Measurements from ENCODE around the gene XRCC6.

The XRCC6 gene

DNA sequence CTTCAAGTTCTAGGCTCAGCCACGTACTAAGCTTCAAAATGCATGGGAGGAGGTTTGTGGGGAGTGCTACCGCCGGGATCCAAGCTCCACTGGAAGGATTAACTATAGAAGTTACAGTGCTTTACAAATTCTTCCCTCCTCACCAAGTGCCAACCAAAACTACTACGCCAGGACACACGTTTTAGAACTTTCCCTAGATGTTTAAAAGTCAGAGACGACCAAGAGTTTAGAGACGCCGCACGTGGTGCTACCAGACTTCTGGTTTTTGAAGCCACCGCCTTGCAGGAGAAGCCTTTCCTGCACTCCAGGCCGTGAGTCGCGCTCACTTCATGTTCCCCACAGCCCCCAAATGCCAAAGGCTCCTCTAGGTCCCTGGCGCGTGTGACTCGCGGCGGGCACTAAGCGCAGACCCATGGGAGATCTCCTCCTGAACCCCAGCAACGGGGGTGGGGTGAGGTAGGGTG is 66.8 kb downstream of the XRCC6 start:
- Mint-ChIP-seq H3K4me1 (peaks cover 17% of the 10 kb centered on the region), H3K4me3 (peak overlapping the region; percentile 90), H3K27me3 (ENCODE audit: low read depth, poor library complexity) (peaks cover 4% of the 10 kb centered on the region), H3K27ac (peak overlapping the region; percentile 99), H3K36me3 (ENCODE audit: low read depth) (no peaks in the 10 kb centered on the region), H3K9me3 (no peaks in the 10 kb centered on the region)
- TF ChIP-seq, protein P1, sequence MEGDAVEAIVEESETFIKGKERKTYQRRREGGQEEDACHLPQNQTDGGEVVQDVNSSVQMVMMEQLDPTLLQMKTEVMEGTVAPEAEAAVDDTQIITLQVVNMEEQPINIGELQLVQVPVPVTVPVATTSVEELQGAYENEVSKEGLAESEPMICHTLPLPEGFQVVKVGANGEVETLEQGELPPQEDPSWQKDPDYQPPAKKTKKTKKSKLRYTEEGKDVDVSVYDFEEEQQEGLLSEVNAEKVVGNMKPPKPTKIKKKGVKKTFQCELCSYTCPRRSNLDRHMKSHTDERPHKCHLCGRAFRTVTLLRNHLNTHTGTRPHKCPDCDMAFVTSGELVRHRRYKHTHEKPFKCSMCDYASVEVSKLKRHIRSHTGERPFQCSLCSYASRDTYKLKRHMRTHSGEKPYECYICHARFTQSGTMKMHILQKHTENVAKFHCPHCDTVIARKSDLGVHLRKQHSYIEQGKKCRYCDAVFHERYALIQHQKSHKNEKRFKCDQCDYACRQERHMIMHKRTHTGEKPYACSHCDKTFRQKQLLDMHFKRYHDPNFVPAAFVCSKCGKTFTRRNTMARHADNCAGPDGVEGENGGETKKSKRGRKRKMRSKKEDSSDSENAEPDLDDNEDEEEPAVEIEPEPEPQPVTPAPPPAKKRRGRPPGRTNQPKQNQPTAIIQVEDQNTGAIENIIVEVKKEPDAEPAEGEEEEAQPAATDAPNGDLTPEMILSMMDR (IDR thresholded peaks at IDR 0.05), result no peak
- DNase-seq, result peak; percentile 42

DNA sequence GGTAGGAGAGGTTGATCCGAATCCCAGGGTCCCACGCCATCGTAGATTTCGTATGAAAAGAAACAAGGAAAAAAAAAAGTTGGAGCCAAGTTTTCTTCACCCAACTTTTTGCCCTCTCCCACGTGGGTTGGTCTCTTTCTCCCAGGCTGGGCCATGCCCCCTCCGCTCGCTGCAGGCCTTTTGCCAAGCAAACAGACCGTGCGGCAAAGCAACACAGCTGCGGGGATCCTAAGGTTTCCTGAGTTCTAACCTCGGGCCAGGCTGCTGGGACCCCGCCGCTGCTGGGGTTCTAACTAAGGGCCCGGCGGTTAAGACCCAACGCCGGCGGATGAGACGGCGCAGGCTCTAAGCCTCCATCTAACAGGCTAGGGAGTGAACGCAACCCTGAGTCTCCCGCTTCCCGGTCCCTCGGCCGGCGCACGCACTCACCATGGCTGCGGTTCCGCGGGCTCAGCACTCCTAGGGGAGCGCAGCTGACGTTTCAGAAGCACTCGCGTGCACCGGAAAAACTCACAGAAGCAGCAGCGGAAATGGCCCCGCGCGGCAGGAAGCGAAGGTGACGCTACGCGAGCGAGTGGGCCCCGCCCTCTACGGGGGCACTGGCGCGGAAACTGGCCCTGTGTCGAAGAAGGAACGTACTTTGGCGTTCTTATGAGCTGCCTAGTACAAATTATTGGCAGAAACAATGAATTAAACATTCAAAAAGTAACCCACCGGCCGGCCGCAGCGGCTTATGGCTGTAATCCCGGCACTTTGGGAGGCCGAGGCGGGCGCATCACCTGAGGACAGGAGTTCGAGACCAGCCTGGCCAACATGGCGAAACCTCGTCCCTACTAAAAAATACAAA is 67.5 kb downstream of the XRCC6 start, which contains the start of gene SNU13:
Gene SNU13, minus strand, starts transcription at position 503 of the 847 bp plus-strand sequence. Its CDS starts 71 bp downstream, at position 432.
- Mint-ChIP-seq H3K9me3 (no peaks in the 10 kb centered on the region), H3K27me3 (ENCODE audit: low read depth, poor library complexity) (no peaks in the 10 kb centered on the region), H3K36me3 (ENCODE audit: low read depth) (no peaks in the 10 kb centered on the region), H3K4me3 (peak within 1 kb of the TSS; percentile 90), H3K27ac (peak within 1 kb of the TSS; percentile 99), H3K4me1 (peaks cover 17% of the 10 kb centered on the region)
- TF ChIP-seq, protein P1 (IDR thresholded peaks at IDR 0.05), result no peak
- DNase-seq, result peak; percentile 90

DNA sequence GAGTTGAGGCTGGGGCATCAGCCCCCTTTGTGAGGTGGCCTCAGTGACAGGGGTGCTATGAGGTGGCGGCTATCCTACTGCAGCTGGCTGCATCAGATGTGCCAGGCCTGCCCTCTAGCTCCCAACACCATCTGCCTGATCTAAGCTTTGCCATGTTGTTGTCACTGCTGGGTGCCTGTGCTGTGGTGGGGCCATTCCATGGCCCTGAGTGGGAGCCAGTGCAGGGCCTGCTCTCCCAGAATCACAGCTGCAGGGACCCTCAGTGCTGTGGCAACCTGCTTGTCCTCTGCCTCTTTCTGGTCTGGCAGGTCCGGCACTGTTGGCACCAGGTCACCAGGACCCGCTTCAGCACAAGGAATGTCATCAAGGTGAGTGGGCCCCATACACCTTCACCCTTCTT is 69.4 kb downstream of the XRCC6 start:
- Mint-ChIP-seq H3K4me1 (peaks cover 17% of the 10 kb centered on the region), H3K27me3 (ENCODE audit: low read depth, poor library complexity) (no peaks in the 10 kb centered on the region), H3K4me3 (peak overlapping the region; percentile 48), H3K36me3 (ENCODE audit: low read depth) (no peaks in the 10 kb centered on the region), H3K27ac (peak overlapping the region; percentile 95), H3K9me3 (no peaks in the 10 kb centered on the region)
- TF ChIP-seq, protein P1 (IDR thresholded peaks at IDR 0.05), result no peak
- DNase-seq, result no peak

DNA sequence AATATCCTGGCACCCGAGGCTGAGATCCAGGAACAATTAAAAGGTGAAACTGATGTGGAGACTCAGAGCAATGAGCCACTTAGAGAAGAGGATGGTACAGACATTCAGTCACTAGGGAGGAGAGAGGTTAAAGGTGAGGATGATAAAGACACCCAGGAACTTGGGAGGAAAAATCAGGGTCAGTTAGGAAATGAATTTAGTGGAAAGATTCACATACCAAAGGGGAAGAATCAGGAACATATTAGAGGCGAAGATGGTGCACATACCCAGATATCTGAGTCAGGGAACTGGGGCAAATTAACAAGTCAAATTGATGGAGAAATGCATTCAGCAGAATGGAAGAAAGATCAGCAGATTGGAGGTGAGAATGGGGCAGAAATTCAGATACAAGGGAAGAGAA is 74.1 kb downstream of the XRCC6 start:
- no peaks in the 10 kb centered on the region for H3K36me3 Mint-ChIP-seq (ENCODE audit: low read depth)
- no peak overlapping the region for H3K27ac Mint-ChIP-seq
- TF ChIP-seq, protein P1 (IDR thresholded peaks at IDR 0.05), result no peak
- H3K27me3 Mint-ChIP-seq (ENCODE audit: low read depth, poor library complexity), result peaks cover 3% of the 10 kb centered on the region
- H3K4me3 Mint-ChIP-seq, result no peak overlapping the region
- no peaks in the 10 kb centered on the region for H3K4me1 Mint-ChIP-seq
- DNase-seq, result no peak
- H3K9me3 Mint-ChIP-seq, result no peaks in the 10 kb centered on the region

DNA sequence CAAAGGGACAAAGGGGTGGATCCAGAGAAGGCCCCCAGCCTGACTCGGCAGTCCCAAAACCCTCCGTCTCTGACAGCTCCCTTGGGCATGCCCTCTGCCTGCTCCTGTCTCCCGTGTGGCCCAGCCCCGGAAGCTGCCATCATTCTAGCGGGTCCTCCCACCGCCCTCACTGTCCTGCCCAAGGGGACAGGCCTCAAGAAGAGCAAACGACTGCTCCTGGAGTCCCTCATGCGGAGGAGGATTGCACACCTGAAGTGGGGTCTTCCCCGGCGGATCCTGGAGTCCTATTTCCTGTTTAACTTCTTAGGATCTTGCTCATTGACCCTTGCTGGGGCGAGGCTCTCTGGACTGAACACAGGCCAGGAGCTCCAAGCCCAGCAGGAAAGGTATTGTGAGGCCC is 75.6 kb downstream of the XRCC6 start:
- DNase-seq, result no peak
- TF ChIP-seq, protein P1 (IDR thresholded peaks at IDR 0.05), result no peak
- Mint-ChIP-seq H3K27me3 (ENCODE audit: low read depth, poor library complexity) (peaks cover 3% of the 10 kb centered on the region), H3K27ac (peak overlapping the region; percentile 82), H3K4me3 (no peak overlapping the region), H3K4me1 (no peaks in the 10 kb centered on the region), H3K9me3 (no peaks in the 10 kb centered on the region), H3K36me3 (ENCODE audit: low read depth) (no peaks in the 10 kb centered on the region)

Measured in nephron progenitor cell (in vitro differentiated cells).